ENCODE measurements around the gene EPAS1. TPM values are rescaled to one million over a fixed set of nuclear protein-coding genes. Genes with fewer than 3 reads are reported as not detected.
A peak's percentile ranks its signal among the peaks of the same experiment; 100 is the strongest.

Gene EPAS1
- 2.6 TPM for polyA plus RNA-seq (2013, experiment 1 of 2)
- polyA plus RNA-seq (2013, experiment 2 of 2), result 3.8 TPM

GRCh38 chr2:46296840-46297545, at the start of gene EPAS1:
EPAS1 (plus strand) TSS chr2:46297407; CDS start chr2:46297912, 505 bp downstream.
- peak within 1 kb of the TSS; percentile 75 for H3K4me3 ChIP-seq (ENCODE audit: low read length)
- WGBS, result under 1% methylated on average over 94 of the region's 94 CpGs
- peaks cover 76% of the 10 kb centered on the region for H3K27me3 ChIP-seq (ENCODE audit: insufficient read depth, low read length)
- H3K4me1 ChIP-seq (ENCODE audit: insufficient read depth, low read length), result peaks cover 14% of the 10 kb centered on the region
- H3K36me3 ChIP-seq (ENCODE audit: insufficient read depth, low read length), result no peaks in the 10 kb centered on the region
- no peaks in the 10 kb centered on the region for H3K9me3 ChIP-seq (ENCODE audit: insufficient read depth, low read depth, low read length)
- H3K27ac ChIP-seq (ENCODE audit: low read depth, low read length), result no peak within 1 kb of the TSS
- H3K9ac ChIP-seq (ENCODE audit: low read depth, low read length), result peak within 1 kb of the TSS; percentile 25; the same call in 1 of the 2 replicates

- Histone ChIP-seq H3K9me3 (ENCODE audit: insufficient read depth, low read depth, low read length) (no peaks in the 10 kb centered on the region), H3K27me3 (ENCODE audit: insufficient read depth, low read length) (no peaks in the 10 kb centered on the region), H3K4me3 (ENCODE audit: low read length) (no peak overlapping the region), H3K27ac (ENCODE audit: low read depth, low read length) (no peak overlapping the region), H3K4me1 (ENCODE audit: insufficient read depth, low read length) (no peaks in the 10 kb centered on the region), H3K9ac (ENCODE audit: low read depth, low read length) (no peak overlapping the region), H3K36me3 (ENCODE audit: insufficient read depth, low read length) (no peaks in the 10 kb centered on the region)
These were observed 49.0 kb upstream of the EPAS1 start for GRCh38 chr2:46248171-46248570.

DNA sequence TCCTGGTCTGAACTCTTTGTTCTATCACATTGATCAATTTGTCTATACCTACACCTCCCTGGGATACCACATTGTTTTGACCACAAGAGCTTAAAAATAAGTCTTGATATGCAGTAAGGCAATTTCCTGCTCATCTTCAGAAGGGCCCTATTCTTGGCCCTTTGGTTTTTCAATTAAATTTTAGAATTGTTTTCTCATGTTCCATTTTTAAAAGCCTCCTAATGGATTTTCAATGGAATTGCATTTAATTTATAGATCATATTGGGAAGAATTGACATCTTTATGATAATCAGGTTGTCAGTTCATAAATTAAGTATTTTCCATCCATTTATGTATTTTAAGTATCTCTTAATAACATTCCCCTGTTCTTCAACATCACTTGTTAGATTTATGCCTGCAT, 47.6 kb upstream of the EPAS1 start:
- no peak overlapping the region for H3K27ac ChIP-seq (ENCODE audit: low read depth, low read length)
- H3K27me3 ChIP-seq (ENCODE audit: insufficient read depth, low read length), result no peaks in the 10 kb centered on the region
- no peak overlapping the region for H3K4me3 ChIP-seq (ENCODE audit: low read length)
- no peak overlapping the region for H3K9ac ChIP-seq (ENCODE audit: low read depth, low read length)
- H3K9me3 ChIP-seq (ENCODE audit: insufficient read depth, low read depth, low read length), result no peaks in the 10 kb centered on the region
- no peaks in the 10 kb centered on the region for H3K4me1 ChIP-seq (ENCODE audit: insufficient read depth, low read length)
- no peaks in the 10 kb centered on the region for H3K36me3 ChIP-seq (ENCODE audit: insufficient read depth, low read length)

GRCh38 chr2:46252891-46253659, 44.1 kb upstream of the EPAS1 start:
- no peaks in the 10 kb centered on the region for H3K27me3 ChIP-seq (ENCODE audit: insufficient read depth, low read length)
- no peaks in the 10 kb centered on the region for H3K4me1 ChIP-seq (ENCODE audit: insufficient read depth, low read length)
- H3K27ac ChIP-seq (ENCODE audit: low read depth, low read length), result no peak overlapping the region

DNA sequence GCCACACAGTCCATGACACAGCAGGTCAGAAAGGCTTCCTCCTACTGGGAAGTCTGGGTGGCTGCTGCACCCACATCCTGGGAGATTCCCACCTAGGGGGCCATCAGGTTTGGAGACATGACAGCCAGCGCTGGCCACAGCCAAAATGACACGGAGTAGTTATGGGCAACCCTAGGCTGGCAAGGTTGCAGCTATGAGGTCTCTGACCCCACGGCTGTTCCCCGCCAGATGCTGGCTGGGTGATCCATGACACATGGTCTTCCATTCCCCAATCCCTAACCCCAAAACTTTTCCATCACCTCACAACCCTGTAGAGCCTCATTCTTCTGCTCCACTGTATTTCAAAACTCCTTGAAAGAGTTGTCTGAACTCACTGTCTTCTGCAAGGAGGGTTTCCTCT, 42.7 kb upstream of the EPAS1 start:
- Histone ChIP-seq H3K4me1 (ENCODE audit: insufficient read depth, low read length) (no peaks in the 10 kb centered on the region), H3K36me3 (ENCODE audit: insufficient read depth, low read length) (no peaks in the 10 kb centered on the region), H3K27ac (ENCODE audit: low read depth, low read length) (no peak overlapping the region), H3K9me3 (ENCODE audit: insufficient read depth, low read depth, low read length) (no peaks in the 10 kb centered on the region), H3K27me3 (ENCODE audit: insufficient read depth, low read length) (no peaks in the 10 kb centered on the region), H3K9ac (ENCODE audit: low read depth, low read length) (no peak overlapping the region), H3K4me3 (ENCODE audit: low read length) (no peak overlapping the region)
- 72% methylated on average over 4 of the region's 4 CpGs for WGBS

More at GRCh38 chr2:46252891-46253659, 44.1 kb upstream of the EPAS1 start:
- H3K36me3 ChIP-seq (ENCODE audit: insufficient read depth, low read length), result no peaks in the 10 kb centered on the region
- no peak overlapping the region for H3K4me3 ChIP-seq (ENCODE audit: low read length)
- WGBS, result 94% methylated on average over 5 of the region's 5 CpGs
- H3K9me3 ChIP-seq (ENCODE audit: insufficient read depth, low read depth, low read length), result no peaks in the 10 kb centered on the region
- no peak overlapping the region for H3K9ac ChIP-seq (ENCODE audit: low read depth, low read length)

- no peak overlapping the region for H3K4me3 ChIP-seq (ENCODE audit: low read length)
- H3K9me3 ChIP-seq (ENCODE audit: insufficient read depth, low read depth, low read length), result no peaks in the 10 kb centered on the region
- H3K4me1 ChIP-seq (ENCODE audit: insufficient read depth, low read length), result no peaks in the 10 kb centered on the region
- 91% methylated on average over 5 of the region's 5 CpGs for WGBS
- H3K27me3 ChIP-seq (ENCODE audit: insufficient read depth, low read length), result no peaks in the 10 kb centered on the region
- H3K27ac ChIP-seq (ENCODE audit: low read depth, low read length), result no peak overlapping the region
- H3K9ac ChIP-seq (ENCODE audit: low read depth, low read length), result no peak overlapping the region
- no peaks in the 10 kb centered on the region for H3K36me3 ChIP-seq (ENCODE audit: insufficient read depth, low read length)
These were observed 40.6 kb upstream of the EPAS1 start for GRCh38 chr2:46256563-46257142.

GRCh38 chr2:46257476-46257875, 39.7 kb upstream of the EPAS1 start:
- H3K36me3 ChIP-seq (ENCODE audit: insufficient read depth, low read length), result no peaks in the 10 kb centered on the region
- H3K9me3 ChIP-seq (ENCODE audit: insufficient read depth, low read depth, low read length), result no peaks in the 10 kb centered on the region
- H3K4me3 ChIP-seq (ENCODE audit: low read length), result no peak overlapping the region
- H3K27me3 ChIP-seq (ENCODE audit: insufficient read depth, low read length), result no peaks in the 10 kb centered on the region
- no peaks in the 10 kb centered on the region for H3K4me1 ChIP-seq (ENCODE audit: insufficient read depth, low read length)
- H3K27ac ChIP-seq (ENCODE audit: low read depth, low read length), result no peak overlapping the region
- 56% methylated on average over 4 of the region's 4 CpGs for WGBS
- no peak overlapping the region for H3K9ac ChIP-seq (ENCODE audit: low read depth, low read length)

DNA sequence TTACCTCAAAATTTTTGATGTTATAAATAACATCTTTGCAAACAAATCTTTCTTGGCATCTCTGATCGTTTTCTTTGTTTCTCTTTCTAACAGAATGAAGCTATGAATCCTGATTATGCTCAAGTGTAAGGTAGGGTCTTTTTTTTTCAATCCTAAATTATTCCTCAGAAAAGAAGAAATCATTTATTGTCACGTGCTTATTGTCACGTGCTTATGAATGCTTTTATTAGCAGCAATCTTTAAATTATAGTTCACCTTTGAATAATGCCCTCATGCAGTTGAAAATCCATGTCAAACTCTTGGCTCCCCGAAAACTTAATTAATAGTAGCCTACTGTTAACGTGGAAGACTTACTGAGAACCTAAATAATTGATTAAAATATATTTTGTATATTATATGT, 39.2 kb upstream of the EPAS1 start:
- Histone ChIP-seq H3K27ac (ENCODE audit: low read depth, low read length) (no peak overlapping the region), H3K9me3 (ENCODE audit: insufficient read depth, low read depth, low read length) (no peaks in the 10 kb centered on the region), H3K4me3 (ENCODE audit: low read length) (no peak overlapping the region), H3K4me1 (ENCODE audit: insufficient read depth, low read length) (no peaks in the 10 kb centered on the region), H3K27me3 (ENCODE audit: insufficient read depth, low read length) (no peaks in the 10 kb centered on the region), H3K36me3 (ENCODE audit: insufficient read depth, low read length) (no peaks in the 10 kb centered on the region), H3K9ac (ENCODE audit: low read depth, low read length) (no peak overlapping the region)
- WGBS, result 96% methylated on average over 2 of the region's 5 CpGs

GRCh38 chr2:46258937-46259776, 38.0 kb upstream of the EPAS1 start:
- Histone ChIP-seq H3K27me3 (ENCODE audit: insufficient read depth, low read length) (no peaks in the 10 kb centered on the region), H3K36me3 (ENCODE audit: insufficient read depth, low read length) (no peaks in the 10 kb centered on the region), H3K9me3 (ENCODE audit: insufficient read depth, low read depth, low read length) (no peaks in the 10 kb centered on the region), H3K4me1 (ENCODE audit: insufficient read depth, low read length) (no peaks in the 10 kb centered on the region), H3K4me3 (ENCODE audit: low read length) (no peak overlapping the region), H3K27ac (ENCODE audit: low read depth, low read length) (no peak overlapping the region), H3K9ac (ENCODE audit: low read depth, low read length) (no peak overlapping the region)
- 88% methylated on average over 5 of the region's 5 CpGs for WGBS

- no peak overlapping the region for H3K4me3 ChIP-seq (ENCODE audit: low read length)
- WGBS, result 57% methylated on average over 1 of the region's 1 CpG
These were observed 37.4 kb upstream of the EPAS1 start for GRCh38 chr2:46259777-46260168.

GRCh38 chr2:46260305-46260704, 36.9 kb upstream of the EPAS1 start:
- H3K4me3 ChIP-seq (ENCODE audit: low read length), result no peak overlapping the region
- H3K27me3 ChIP-seq (ENCODE audit: insufficient read depth, low read length), result no peaks in the 10 kb centered on the region
- no peak overlapping the region for H3K27ac ChIP-seq (ENCODE audit: low read depth, low read length)
- no peaks in the 10 kb centered on the region for H3K36me3 ChIP-seq (ENCODE audit: insufficient read depth, low read length)
- H3K9ac ChIP-seq (ENCODE audit: low read depth, low read length), result no peak overlapping the region
- H3K4me1 ChIP-seq (ENCODE audit: insufficient read depth, low read length), result no peaks in the 10 kb centered on the region
- 93% methylated on average over 4 of the region's 4 CpGs for WGBS
- H3K9me3 ChIP-seq (ENCODE audit: insufficient read depth, low read depth, low read length), result no peaks in the 10 kb centered on the region

More at GRCh38 chr2:46259777-46260168, 37.4 kb upstream of the EPAS1 start:
- Histone ChIP-seq H3K27me3 (ENCODE audit: insufficient read depth, low read length) (no peaks in the 10 kb centered on the region), H3K4me1 (ENCODE audit: insufficient read depth, low read length) (no peaks in the 10 kb centered on the region), H3K9me3 (ENCODE audit: insufficient read depth, low read depth, low read length) (no peaks in the 10 kb centered on the region), H3K9ac (ENCODE audit: low read depth, low read length) (no peak overlapping the region), H3K27ac (ENCODE audit: low read depth, low read length) (no peak overlapping the region), H3K36me3 (ENCODE audit: insufficient read depth, low read length) (no peaks in the 10 kb centered on the region)
